Measurements from ENCODE around the gene DNAJC6. TPM values are rescaled to one million over a fixed set of nuclear protein-coding genes. Genes with fewer than 3 reads are reported as not detected.

Gene DNAJC6
- total RNA-seq, 1 donor from 2014 or later = 4.1 TPM

GRCh38 chr1:65386439-65386838, 77.1 kb downstream of the DNAJC6 start:
- Mint-ChIP-seq H3K9me3 (no peaks in the 10 kb centered on the region), H3K27ac (no peak overlapping the region), H3K4me3 (no peak overlapping the region), H3K4me1 (ENCODE audit: unreplicated experiment) (no peaks in the 10 kb centered on the region), H3K27me3 (no peaks in the 10 kb centered on the region), H3K36me3 (peaks cover 11% of the 10 kb centered on the region)
- DNase-seq (ENCODE audit: extremely low spot score, unreplicated experiment) = no peak
- no peak for TF ChIP-seq CTCF (conservative IDR thresholded peaks at IDR 0.05)

- no peak overlapping the region for H3K4me3 Mint-ChIP-seq
- no peak for DNase-seq (ENCODE audit: extremely low spot score, unreplicated experiment)
- H3K27ac Mint-ChIP-seq = no peak overlapping the region
- TF ChIP-seq CTCF (conservative IDR thresholded peaks at IDR 0.05) = no peak
- no peaks in the 10 kb centered on the region for H3K27me3 Mint-ChIP-seq
- no peaks in the 10 kb centered on the region for H3K9me3 Mint-ChIP-seq
- H3K36me3 Mint-ChIP-seq = peaks cover 8% of the 10 kb centered on the region
- no peaks in the 10 kb centered on the region for H3K4me1 Mint-ChIP-seq (ENCODE audit: unreplicated experiment)
Observed at GRCh38 chr1:65387821-65388220, 78.5 kb downstream of the DNAJC6 start.

- Mint-ChIP-seq H3K9me3 (no peaks in the 10 kb centered on the region), H3K36me3 (peaks cover 8% of the 10 kb centered on the region), H3K27me3 (no peaks in the 10 kb centered on the region), H3K4me1 (ENCODE audit: unreplicated experiment) (no peaks in the 10 kb centered on the region), H3K27ac (no peak overlapping the region), H3K4me3 (no peak overlapping the region)
- DNase-seq (ENCODE audit: extremely low spot score, unreplicated experiment) = no peak
- TF ChIP-seq CTCF (conservative IDR thresholded peaks at IDR 0.05) = no peak
Observed at GRCh38 chr1:65388908-65389695, 79.8 kb downstream of the DNAJC6 start.

- no peak for TF ChIP-seq CTCF (conservative IDR thresholded peaks at IDR 0.05)
- no peaks in the 10 kb centered on the region for H3K27me3 Mint-ChIP-seq
- H3K36me3 Mint-ChIP-seq = peaks cover 6% of the 10 kb centered on the region
- DNase-seq (ENCODE audit: extremely low spot score, unreplicated experiment) = no peak
- no peak overlapping the region for H3K27ac Mint-ChIP-seq
- H3K9me3 Mint-ChIP-seq = no peaks in the 10 kb centered on the region
- no peak overlapping the region for H3K4me3 Mint-ChIP-seq
- H3K4me1 Mint-ChIP-seq (ENCODE audit: unreplicated experiment) = no peaks in the 10 kb centered on the region
Observed at GRCh38 chr1:65392497-65392896, 83.2 kb downstream of the DNAJC6 start.

GRCh38 chr1:65393347-65393746, 84.0 kb downstream of the DNAJC6 start:
- H3K9me3 Mint-ChIP-seq = no peaks in the 10 kb centered on the region
- DNase-seq (ENCODE audit: extremely low spot score, unreplicated experiment) = no peak
- no peaks in the 10 kb centered on the region for H3K4me1 Mint-ChIP-seq (ENCODE audit: unreplicated experiment)
- TF ChIP-seq CTCF (conservative IDR thresholded peaks at IDR 0.05) = no peak
- no peak overlapping the region for H3K4me3 Mint-ChIP-seq
- no peaks in the 10 kb centered on the region for H3K27me3 Mint-ChIP-seq
- H3K36me3 Mint-ChIP-seq = peaks cover 3% of the 10 kb centered on the region
- H3K27ac Mint-ChIP-seq = no peak overlapping the region
